RPMI7951 (cell line): ENCODE data around the gene NFE2L1. TPM values are rescaled to one million over a fixed set of nuclear protein-coding genes. Genes with fewer than 3 reads are reported as not detected.
"Not testable (repeated sequence)": the region's sequence is repeated elsewhere in the genome, so short reads cannot be mapped to it uniquely, and the experiment has no call there.

ENCODE experiments used
- DNase-seq: peaks from one replicate; pipeline ENCODE4 v3.0.0-alpha.2; 2012; ENCODE audit warnings: low read depth
- total RNA-seq: library from RNA; depleted of rRNA; stranded (reverse); fragments of >200 nt; shearing (Covaris generic); gene quantifications from 2 replicates; pipeline ENCODE4 v1.2.3, GENCODE V29; 2014

The NFE2L1 gene
- total RNA-seq, 1 experiment from 2014 or later, result 28.4 TPM

DNA sequence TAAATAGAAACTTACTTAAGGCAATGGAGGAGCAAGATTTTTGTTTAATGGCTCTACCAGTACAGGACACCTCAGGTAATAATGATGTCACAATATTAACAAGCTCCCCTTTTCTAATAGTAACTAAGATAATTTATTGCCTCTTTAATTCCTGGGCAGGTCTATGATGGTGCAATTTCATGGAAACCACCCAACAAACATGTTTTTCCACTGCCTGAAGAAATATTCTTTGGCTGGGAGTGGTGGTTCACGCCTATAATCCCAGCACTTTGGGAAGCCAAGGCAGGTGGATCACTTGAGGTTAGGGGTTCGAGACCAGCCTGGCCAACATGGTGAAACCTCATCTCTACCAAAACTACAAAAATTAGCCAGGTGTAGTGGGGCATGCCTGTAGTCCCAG, 19.6 kb downstream of the NFE2L1 start:
- DNase-seq, result not testable (repeated sequence)

DNA sequence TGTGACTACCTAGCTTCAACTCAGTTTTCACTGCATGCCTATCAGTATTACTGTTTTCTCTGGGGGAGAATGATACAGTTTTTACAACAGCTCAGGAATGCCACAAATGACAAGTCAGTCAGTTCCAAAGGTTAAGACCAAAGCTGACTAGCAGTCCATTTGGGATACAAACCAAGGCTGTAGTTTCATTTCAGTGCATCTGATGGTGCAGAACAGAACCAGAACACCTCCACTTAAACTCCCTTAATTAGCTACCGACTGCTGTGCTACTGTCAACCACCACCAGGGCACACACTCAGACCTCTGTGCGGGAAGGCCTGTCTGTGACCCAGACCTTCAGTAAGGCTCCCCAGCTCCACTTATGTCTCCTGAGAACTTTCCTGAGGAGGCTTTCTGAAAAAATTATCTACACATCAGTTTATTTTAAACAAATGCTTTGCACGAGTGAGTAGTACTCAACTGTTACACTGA, 20.4 kb downstream of the NFE2L1 start:
- no peak for DNase-seq

DNA sequence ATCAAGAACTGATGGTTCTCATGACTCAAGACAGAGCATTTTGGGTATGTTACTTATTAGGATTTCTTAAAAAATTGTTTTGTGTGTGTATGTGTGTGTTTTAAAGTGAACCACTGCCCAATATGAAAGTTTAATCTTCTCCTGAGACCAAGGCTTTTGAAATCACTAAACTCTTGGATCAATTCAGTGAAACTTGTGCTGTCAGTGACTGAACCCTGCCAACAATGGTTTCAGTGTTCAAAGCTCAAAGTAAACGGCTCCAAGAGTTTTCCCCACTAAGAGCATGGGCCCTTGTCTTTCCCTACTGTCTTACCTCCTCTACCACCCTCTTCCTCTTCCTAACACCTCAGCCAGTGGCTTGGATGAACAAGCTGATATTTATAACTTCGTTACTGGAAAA, 22.0 kb downstream of the NFE2L1 start:
- no peak for DNase-seq

DNA sequence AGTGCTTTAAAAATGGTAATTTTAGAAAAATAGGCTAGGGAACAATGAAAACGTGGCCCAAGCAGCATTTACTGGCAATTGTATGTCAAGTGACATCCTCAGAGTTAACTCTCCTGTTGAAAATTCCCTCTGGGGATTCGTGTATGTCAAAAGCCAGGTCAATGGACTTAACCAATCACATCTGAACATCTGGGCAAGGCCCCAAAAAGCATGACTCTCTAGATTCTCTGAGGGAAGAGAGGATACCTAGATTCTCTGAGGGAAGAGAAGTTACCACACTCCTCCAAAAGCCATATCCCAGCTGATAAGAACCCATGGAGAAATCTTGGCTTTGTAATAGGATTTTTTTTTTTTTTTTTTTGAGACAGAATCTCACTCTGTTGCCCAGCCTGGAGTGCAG, 23.5 kb downstream of the NFE2L1 start:
- DNase-seq, result no peak

DNA sequence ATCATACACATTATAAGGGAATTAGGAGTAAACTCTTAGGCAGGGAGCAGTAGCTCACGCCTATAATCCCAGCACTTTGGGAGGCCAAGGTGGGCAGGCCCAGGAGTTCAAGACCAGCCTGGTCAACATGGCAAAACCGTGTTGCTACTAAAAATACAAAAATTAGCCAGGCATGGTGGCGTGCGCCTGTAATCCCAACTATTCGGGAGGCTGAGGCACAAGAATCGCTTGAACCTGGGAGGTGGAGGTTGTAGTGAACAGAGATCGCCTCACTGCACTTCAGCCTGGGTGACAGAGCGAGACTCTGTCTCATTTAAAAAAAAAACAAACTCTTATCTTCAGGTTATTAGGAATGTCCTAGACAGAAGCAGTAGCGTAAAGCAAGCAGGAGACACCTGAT, 24.7 kb downstream of the NFE2L1 start:
- DNase-seq, result not testable (repeated sequence)

DNA sequence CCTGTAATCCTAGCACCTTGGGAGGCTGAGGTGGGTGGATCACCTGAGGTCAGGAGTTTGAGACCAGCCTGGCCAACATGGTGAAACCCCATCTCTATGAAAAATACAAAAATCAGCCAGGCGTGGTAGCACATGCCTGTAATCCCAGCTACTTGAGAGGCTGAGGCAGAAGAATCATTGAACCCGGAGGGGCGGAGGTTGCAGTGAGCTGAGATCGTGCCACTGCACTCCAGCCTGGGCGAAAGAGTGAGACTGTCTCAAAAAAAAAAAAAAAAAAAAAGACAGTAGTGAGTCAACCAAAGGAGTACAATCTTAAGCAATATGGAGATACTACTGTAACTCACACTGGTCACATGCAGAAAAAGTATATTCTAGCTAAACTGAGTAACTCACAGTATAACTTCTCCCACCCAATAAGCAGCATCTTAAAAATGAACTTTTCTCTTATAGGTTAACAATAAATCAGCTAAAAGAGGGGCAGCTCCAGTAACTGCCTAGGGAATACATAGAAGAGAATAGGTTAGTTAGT, 25.5 kb downstream of the NFE2L1 start:
- DNase-seq, result not testable (repeated sequence)

DNA sequence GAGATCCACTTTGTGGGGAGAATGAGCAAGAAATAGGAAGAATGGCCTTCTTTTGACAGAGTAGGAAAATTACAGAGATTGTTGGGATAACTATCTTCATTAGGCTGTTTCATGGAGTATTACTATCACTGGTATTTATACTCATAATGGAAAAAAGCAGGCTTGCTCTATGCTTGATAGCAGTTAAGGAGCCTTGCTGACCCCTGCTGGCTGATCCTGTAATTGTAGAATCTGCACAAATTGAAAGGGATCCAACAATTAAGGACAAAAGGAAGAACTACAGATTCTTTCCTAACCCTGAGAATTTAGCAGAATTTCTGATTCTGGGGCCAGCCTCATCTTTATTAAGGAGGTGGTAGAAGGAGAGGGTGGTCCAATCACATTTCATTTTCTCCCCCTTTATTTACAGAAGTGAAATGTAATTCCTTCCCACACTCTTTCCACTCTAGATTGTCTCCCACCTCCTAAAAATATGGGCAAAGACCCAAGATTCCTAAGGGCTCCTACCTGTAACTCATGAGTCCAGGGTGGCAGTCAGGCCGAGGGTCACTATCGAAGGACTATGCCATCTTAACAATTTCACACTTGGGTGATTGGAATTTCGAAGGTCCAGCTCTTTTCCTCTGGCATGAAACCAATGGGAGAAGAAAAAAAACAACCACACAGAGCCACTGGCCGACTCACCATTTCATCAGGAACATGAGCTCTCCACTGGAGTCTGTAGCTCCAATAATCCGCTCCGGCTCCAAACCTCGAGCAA, 26.3 kb downstream of the NFE2L1 start:
- DNase-seq, result peak; percentile 70

DNA sequence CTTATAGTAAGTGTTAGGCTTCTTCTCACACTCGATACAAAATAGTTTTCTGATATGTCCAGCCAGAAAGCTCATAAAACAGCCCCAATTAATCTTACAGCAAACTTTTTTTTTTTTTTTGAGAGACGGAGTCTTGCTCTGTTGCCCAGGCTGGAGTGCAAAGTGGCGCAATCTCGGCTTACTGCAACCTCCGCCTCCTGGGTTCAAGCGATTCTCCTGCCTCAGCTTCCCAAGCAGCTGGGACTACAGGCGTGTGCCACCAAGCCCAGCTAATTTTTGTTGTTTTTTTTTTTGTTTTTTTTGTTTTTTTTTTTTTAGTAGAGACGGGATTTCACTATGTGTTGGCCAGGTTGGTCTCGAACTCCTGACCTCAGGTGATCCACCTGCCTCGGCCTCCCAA, 29.0 kb downstream of the NFE2L1 start:
- DNase-seq, result not testable (repeated sequence)

DNA sequence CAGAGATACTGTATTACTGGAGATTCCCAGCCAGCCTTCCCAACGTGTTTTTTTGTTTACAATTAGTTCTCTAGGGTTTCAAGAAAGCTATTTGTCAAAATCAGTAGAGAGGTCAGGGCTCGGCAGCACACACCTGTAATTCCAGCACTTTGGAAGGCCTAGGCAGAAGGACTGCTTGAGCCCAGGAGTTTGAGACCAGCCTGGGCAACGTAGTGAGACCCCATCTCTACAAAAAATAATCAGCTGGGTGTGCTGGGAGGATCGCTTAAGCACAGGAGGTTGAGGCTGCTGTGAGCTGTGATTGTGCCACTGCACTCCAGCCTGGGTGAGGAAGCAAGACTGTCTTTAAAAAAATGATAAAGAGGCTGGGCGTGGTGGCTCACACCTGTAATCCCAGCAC, 33.7 kb downstream of the NFE2L1 start:
- no peak for DNase-seq

DNA sequence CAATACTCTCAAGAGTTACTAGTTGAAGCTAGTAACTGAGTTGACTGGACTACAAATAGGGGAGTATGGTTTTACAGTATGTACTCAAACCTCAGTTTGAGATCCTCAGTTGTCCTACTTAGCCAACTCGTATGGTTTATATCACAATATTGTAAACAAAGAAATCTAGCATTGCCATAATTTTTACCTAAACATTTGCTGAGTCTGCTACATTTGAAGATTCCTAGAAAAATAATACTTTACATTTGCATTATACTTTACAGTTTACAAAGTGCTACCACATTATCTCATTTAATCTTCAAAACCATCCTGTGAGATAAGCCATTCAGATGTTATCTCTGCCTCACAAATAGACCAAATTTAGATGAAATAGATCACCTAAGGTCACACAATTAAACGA, 36.8 kb downstream of the NFE2L1 start:
- DNase-seq, result no peak

DNA sequence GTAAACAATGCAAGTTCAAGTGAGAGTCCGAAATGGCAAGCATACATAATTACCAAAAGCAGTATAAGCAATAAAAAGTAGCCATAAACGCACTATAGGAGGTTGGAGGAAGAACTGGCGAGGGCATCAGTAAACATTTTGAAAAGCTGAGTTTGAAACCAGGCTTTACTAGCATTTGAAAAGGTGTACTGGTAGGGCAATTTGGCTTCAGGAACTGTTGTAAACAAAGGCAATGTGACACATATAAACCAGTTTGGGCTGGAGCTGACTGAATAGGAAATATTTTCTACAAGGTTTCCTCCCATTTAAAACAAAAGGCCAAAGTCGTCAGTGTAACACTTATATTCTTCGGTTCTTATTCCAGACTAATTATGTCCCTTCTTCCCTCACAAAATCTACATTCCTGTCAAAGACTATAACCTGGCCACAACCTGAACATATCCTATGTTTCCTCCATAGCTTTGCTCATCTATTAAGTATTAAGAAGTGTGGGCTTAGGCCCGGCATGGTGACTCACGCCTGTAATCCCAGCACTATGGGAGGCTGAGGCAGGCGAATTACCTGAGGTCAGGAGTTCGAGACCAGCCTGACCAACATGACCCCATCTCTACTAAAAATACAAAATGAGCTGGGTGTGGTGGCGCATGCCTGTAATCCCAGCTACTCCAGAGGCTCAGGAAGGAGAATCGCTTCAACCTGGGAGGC, 45.3 kb downstream of the NFE2L1 start:
- DNase-seq, result no peak

DNA sequence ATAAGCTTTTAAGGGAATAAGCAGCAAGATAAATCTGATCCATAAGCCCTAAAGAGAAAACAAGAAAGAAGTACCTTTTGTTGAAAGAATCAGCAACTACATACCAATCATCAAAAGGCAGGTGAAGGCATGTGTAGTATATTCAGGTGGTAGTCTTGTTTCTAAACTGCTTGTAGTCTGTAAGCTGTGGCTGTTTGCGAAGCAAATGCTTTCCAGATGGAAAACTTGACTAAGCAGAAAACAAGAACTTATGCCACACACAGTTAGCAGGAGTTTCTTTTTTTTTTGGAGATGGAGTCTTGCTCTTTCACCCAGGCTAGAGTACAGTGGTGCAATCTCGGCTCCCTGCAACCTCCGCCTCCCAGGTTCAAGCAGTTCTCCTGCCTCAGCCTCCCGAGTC, 47.5 kb downstream of the NFE2L1 start:
- DNase-seq, result no peak

DNA sequence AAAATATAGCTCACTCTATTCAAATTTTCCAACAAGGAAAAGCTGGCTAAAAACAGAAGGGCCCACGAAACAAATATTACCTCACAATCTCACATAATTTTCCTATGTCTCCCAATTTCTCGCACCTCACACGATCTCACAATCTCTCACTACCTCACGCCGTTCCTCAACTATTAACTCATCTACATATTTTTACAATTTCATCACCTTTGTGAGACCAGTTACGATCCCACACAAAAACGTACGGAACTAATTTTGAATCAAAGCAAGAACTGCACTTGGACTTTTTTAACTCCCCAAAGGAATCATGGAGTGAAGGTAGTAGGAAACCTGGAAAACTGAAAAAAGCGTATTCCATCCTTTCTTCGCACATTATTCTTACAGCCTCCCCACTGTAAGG, 52.0 kb downstream of the NFE2L1 start:
- no peak for DNase-seq

DNA sequence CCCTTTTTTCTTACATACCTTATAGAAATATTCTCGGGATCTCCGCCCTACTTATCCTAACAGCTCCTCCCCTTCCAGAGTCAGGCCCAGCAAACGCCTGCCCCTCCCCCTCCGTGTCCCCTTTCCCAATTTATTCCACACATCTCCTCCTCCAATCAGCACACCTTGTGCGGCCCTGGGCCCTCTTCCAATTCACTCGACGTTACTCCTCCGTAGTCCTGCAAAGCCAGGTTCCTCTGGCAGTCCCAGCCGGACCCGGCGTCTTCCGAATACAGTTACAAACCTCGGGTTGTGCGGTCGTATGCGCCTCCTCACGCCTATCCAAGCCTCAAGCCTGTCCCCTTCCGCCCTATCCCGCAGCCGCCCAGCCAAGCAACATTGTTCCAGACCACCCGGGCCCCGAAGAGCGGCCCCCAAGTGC, 52.4 kb downstream of the NFE2L1 start:
- DNase-seq, result no peak

DNA sequence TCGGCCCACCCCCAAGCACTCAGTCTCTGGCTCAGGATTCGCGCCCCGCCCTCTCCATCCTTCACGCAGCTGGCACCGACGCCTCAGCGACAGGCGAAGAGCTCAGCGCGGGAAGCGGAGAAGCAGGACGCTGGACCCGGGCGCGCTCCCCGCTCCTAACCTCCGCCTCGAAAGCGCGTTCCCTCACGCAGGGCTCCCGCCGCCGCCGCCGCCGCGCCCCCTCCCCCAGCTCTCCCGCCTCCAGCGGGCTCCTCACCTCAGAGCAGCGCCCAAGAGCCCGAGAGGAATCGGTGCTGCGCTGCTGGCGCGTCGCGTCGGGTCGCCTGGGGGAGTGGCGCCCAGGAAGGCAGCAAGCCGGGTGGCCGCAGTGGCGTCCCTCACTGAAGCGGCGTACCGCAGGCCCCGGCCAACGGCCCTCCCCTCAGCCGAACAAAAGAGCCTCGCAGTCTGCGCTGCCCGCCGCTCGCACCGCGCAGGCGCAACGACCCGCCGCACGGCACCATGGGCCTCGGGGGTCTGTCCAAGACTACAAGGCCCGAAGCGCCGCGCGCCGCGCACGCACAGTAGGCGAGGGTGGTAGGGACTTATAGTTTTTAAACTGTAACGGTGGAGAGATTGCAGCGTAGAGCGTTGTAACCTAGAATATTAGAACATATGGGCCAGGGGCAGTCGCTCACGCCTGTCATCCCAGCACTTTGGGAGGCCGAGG, 53.0 kb downstream of the NFE2L1 start, which contains the start of gene CBX1:
Gene CBX1 (minus strand): TSS at position 467 of the 709 bp plus-strand sequence. CDS start 24,474 bp downstream, outside the sequence.
- peak; percentile 91 for DNase-seq

DNA sequence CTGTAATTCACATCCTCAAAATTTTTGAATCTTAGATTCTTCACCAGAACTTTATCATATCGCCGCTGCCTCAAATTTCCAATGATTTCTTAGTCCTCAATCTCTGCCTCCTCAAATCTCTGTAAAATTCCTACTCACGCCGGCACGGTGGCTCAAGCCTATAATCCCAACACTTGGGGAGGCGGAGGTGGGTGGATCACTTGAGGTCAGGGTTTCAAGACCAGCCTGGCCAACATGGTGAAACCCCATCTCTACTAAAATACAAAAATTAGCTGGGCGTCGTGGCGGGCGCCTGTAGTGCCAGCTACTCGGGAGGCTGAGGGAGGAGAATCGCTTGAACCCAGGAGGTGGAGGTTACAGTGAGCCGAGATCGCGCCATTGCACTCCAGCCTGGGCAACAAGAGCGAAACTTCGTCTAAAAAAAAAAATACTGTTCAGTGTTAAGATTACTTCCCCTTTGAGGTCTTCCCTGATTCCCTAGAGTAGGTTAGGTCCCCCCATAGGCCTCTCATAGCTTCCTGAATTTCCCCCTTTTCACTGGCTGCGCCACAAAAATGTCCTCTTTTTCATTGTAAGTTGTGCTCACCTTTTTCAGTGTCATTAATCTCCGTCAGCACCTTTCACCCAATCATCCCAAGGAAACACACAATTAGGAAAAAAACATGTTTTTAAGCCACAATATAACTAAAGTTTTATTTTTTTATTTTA, 54.0 kb downstream of the NFE2L1 start:
- DNase-seq, result no peak

DNA sequence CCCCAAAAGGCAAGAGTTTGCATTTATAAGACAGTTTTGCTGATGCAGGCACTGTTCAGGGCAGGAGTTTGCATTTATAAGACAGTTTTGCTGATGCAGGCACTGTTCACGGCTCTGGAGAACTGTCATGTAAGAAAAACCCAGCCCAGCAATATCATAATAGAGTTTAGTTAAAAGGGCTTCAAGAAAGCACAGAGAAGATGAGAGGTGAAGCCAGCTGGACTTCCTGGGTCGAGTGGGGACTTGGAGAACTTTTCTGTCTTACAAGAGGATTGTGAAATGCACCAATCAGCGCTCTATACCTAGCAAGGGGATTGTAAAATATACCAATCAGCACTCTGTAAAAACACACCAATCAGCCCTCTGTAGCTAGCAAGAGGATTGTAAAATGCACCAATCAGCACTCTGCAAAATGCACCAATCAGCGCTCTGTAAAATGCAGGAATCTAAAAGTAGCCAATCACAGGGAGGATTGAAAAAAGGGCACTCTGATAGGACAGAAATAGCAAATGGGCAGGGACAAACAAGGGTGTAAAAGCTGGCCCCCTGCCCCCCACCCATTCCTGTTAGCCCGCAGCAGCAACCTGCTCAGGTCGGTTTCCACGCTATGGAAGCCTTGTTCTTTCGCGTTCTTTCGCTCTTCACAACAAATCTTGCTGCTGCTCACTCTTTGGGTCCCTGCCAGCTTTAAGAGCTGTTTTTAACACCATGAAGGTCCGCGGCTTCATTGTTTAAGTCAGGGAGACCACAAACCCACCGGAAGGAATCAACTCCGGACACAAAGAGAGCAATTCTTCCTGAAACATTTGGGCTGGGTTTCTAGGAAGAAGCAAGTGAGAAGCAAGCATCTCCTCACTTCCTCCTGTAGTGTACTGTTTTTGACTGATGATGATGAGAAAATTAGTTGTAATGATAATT, 54.9 kb downstream of the NFE2L1 start:
- DNase-seq, result no peak

DNA sequence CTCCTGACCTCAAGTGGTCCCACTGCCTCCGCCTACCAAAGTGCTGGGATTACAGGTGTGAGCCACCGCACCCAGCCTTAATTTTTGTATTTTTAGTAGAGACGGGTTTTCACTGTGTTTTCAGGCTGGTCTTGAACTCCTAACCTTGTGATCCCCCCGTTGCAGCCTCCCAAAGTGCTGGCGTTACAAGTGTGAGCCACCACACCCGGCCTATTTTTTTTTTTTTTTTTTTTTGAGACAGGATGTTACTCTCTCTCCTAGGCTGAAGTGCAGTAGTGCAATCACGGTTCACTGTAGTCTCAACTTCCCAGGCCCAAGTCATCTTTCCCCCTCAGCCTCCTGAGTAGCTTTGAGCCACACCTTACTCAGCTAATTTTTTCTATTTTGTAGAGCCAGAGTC, 56.3 kb downstream of the NFE2L1 start:
- no peak for DNase-seq

DNA sequence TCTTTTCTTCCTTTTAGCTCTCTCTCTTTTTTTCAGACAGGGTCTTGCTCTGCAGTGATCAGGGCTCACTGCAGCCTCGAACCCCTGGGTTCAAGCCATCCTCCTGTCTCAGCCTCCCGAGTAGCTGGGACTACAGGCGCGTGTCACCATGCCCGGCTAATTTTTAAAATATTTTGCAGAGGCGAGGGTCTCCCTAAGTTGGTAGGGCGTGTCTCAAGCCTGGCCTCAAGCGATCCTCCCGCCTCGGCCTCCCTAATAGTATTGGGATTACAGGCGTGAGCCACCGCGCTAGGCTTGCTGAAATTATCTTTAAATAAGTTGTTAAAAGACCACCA, 58.6 kb downstream of the NFE2L1 start:
- DNase-seq, result no peak
